Measurements from ENCODE around the gene RASSF8. TPM values are rescaled to one million over a fixed set of nuclear protein-coding genes. Genes with fewer than 3 reads are reported as not detected.

Gene RASSF8
- total RNA-seq, 2 experiments from 2014 or later: not detected

GRCh38 chr12:26113853-26114719 lies 155.6 kb downstream of the RASSF8 start:
- no peak for DNase-seq (ENCODE audit: low spot score)
- Histone ChIP-seq H3K79me2 (ENCODE audit: insufficient read depth, low read depth, low read length) (no peaks in the 10 kb centered on the region), H2AFZ (ENCODE audit: low read length) (no peak overlapping the region), H3K27ac (ENCODE audit: low read depth, low read length, poor library complexity, severe bottlenecking) (no peak overlapping the region), H3K36me3 (ENCODE audit: insufficient read depth, low read length) (no peaks in the 10 kb centered on the region), H3K4me1 (ENCODE audit: insufficient read depth, low read length, poor library complexity, severe bottlenecking) (no peaks in the 10 kb centered on the region), H4K20me1 (ENCODE audit: insufficient read depth, low read length) (no peaks in the 10 kb centered on the region), H3K9me3 (ENCODE audit: low read length) (no peaks in the 10 kb centered on the region), H3K4me3 (ENCODE audit: low read depth, low read length, poor library complexity, severe bottlenecking) (no peak overlapping the region), H3K9me2 (ENCODE audit: insufficient read depth, low read length) (no peaks in the 10 kb centered on the region), H3K4me2 (ENCODE audit: low read length) (peak overlapping the region; percentile 29; the same call in 1 of the 2 replicates)
- ChIA-PET CTCF (ENCODE audit: unreplicated experiment) (no interaction called here), POLR2A (no interaction called here)
- no peak for TF ChIP-seq CTCF (conservative IDR thresholded peaks at IDR 0.05; ENCODE audit: low read length)
- TF ChIP-seq EZH2phosphoT487 (IDR thresholded peaks at IDR 0.05; ENCODE audit: borderline replicate concordance, low read depth, low read length): no peak
- intact Hi-C loops (cut with micrococcal nuclease; ENCODE audit: unreplicated experiment): loop anchor here (10.0 kb wide), 1 partner anchor 411 kb away; no protein-coding TSS in a partner anchor
- BruUV-seq (replicated peaks): no TSS peak

GRCh38 chr12:26114720-26115401 lies 156.4 kb downstream of the RASSF8 start:
- BruUV-seq (replicated peaks): no TSS peak
- no peaks in the 10 kb centered on the region for H3K9me2 ChIP-seq (ENCODE audit: insufficient read depth, low read length)
- TF ChIP-seq EZH2phosphoT487 (IDR thresholded peaks at IDR 0.05; ENCODE audit: borderline replicate concordance, low read depth, low read length) (no peak), CTCF (conservative IDR thresholded peaks at IDR 0.05; ENCODE audit: low read length) (no peak)

More at GRCh38 chr12:26114720-26115401, 156.4 kb downstream of the RASSF8 start:
- Histone ChIP-seq H3K27ac (ENCODE audit: low read depth, low read length, poor library complexity, severe bottlenecking) (no peak overlapping the region), H3K4me3 (ENCODE audit: low read depth, low read length, poor library complexity, severe bottlenecking) (no peak overlapping the region), H3K4me1 (ENCODE audit: insufficient read depth, low read length, poor library complexity, severe bottlenecking) (no peaks in the 10 kb centered on the region), H2AFZ (ENCODE audit: low read length) (no peak overlapping the region), H3K36me3 (ENCODE audit: insufficient read depth, low read length) (no peaks in the 10 kb centered on the region), H3K9me3 (ENCODE audit: low read length) (no peaks in the 10 kb centered on the region), H3K79me2 (ENCODE audit: insufficient read depth, low read depth, low read length) (no peaks in the 10 kb centered on the region), H3K4me2 (ENCODE audit: low read length) (peak overlapping the region; percentile 29; the same call in 1 of the 2 replicates), H4K20me1 (ENCODE audit: insufficient read depth, low read length) (no peaks in the 10 kb centered on the region)
- ChIA-PET POLR2A (interaction anchor here (0.6 kb wide), 1 partner anchor 306 kb away, joined by 3 read pairs; no protein-coding TSS in a partner anchor), CTCF (ENCODE audit: unreplicated experiment) (no interaction called here)
- intact Hi-C loops (cut with micrococcal nuclease; ENCODE audit: unreplicated experiment): loop anchor here (10.0 kb wide), 1 partner anchor 410 kb away; no protein-coding TSS in a partner anchor
- no peak for DNase-seq (ENCODE audit: low spot score)

Data from OCI-LY7 (cell line).